Right lung (tissue), 5 donors: ENCODE measurements around the gene S100A1. TPM values are rescaled to one million over a fixed set of nuclear protein-coding genes. Genes with fewer than 3 reads are reported as not detected.

ENCODE experiments used
- DNase-seq, 2 donors: peaks; one replicate each; pipeline ENCODE4 v3.0.0-alpha.2; 2013
- polyA plus RNA-seq, 5 donors: library from polyadenylated mRNA; unstranded; fragments of 120-200 nt; gene quantifications; one replicate each; pipeline versions ENCODE4 v1.2.1 to v1.2.3, GENCODE V29; 2013; ENCODE audit warnings: inconsistent platforms in 1 of 5, low replicate concordance in 1 of 5; ENCODE audit not compliant: insufficient read length in 5 of 5, insufficient read depth in 1 of 5

S100A1 gene
- polyA plus RNA-seq, 5 donors, result 1.00 to 2.0 (median 1.6) TPM

- no peak for DNase-seq
Observed at GRCh38 chr1:153609585-153609907, 18.7 kb upstream of the S100A1 start.

- no peak for DNase-seq
Observed at GRCh38 chr1:153610334-153610733, 17.9 kb upstream of the S100A1 start.

GRCh38 chr1:153610811-153611301 lies 17.4 kb upstream of the S100A1 start:
- DNase-seq, result no peak

GRCh38 chr1:153611356-153611755 lies 16.9 kb upstream of the S100A1 start:
- DNase-seq, result no peak

- no peak for DNase-seq
Observed at GRCh38 chr1:153612111-153612754, 16.0 kb upstream of the S100A1 start.

GRCh38 chr1:153612755-153613331 lies 15.4 kb upstream of the S100A1 start, which contains the start of gene S100A16:
TSS of gene S100A16 (minus strand) at chr1:153613137. CDS start at chr1:153608151, 4,986 bp downstream.
- DNase-seq, result peak; percentile 67 to 71

- DNase-seq, result no peak
Observed at GRCh38 chr1:153613406-153613805, 14.8 kb upstream of the S100A1 start.

GRCh38 chr1:153614189-153614900 lies 13.9 kb upstream of the S100A1 start:
- no peak for DNase-seq

GRCh38 chr1:153614906-153615305 lies 13.3 kb upstream of the S100A1 start:
- no peak for DNase-seq

GRCh38 chr1:153615406-153615805 lies 12.8 kb upstream of the S100A1 start:
- DNase-seq, result no peak

GRCh38 chr1:153616144-153616916 lies 11.9 kb upstream of the S100A1 start, which contains the start of gene S100A14:
TSS of gene S100A14 (minus strand) at chr1:153616325. CDS start at chr1:153615858, 467 bp downstream.
- peak; percentile 48 to 59 for DNase-seq

GRCh38 chr1:153616917-153617311 lies 11.3 kb upstream of the S100A1 start:
- DNase-seq, result peak; percentile 59 to 62

GRCh38 chr1:153617663-153618062 lies 10.6 kb upstream of the S100A1 start:
- no peak for DNase-seq

- no peak for DNase-seq
Observed at GRCh38 chr1:153619171-153619570, 9.1 kb upstream of the S100A1 start.

GRCh38 chr1:153623101-153623500 lies 5.1 kb upstream of the S100A1 start:
- no peak for DNase-seq

GRCh38 chr1:153624965-153625611 lies 3.1 kb upstream of the S100A1 start:
- no peak for DNase-seq

- DNase-seq, result no peak
Observed at GRCh38 chr1:153626477-153626903, 1.7 kb upstream of the S100A1 start.

GRCh38 chr1:153626904-153627714 lies 1.1 kb upstream of the S100A1 start, which contains the start of gene S100A13:
TSS of gene S100A13 (minus strand) at chr1:153627505. CDS start at chr1:153626472, 1,033 bp downstream.
- peak; percentile 77 to 84 for DNase-seq

- no peak for DNase-seq
Observed at GRCh38 chr1:153628638-153629342, 556 bp downstream of the S100A1 start.

- DNase-seq, result no peak
Observed at GRCh38 chr1:153629343-153629665, 1.1 kb downstream of the S100A1 start.
